Effector memory CD8-positive, alpha-beta T cell (primary cell): Measurements from ENCODE around the gene MMRN2.
"Not testable (repeated sequence)": the region's sequence is repeated elsewhere in the genome, so short reads cannot be mapped to it uniquely, and the experiment has no call there.

Experiments
- ATAC-seq: fragments of 150-1000 bp; cut with Tn5 transposase; replicated peaks from 2 replicates; pipeline ENCODE4 v1.10.0; 2021; ENCODE audit warnings: mild to moderate bottlenecking, moderate library complexity
- DNase-seq, 3 experiments: peaks; one replicate each; pipeline ENCODE4 v3.0.0; 2021
- H3K27ac Mint-ChIP-seq, 2 donors: one replicate each; pipeline ENCODE4 v1.8.0; 2022; ENCODE audit warnings: mild to moderate bottlenecking in 2 of 2, mixed read lengths in 2 of 2, moderate library complexity in 2 of 2
- H3K27me3 Mint-ChIP-seq, 2 donors: one replicate each; pipeline ENCODE4 v1.8.0; 2022; ENCODE audit warnings: mixed read lengths in 2 of 2
- H3K36me3 Mint-ChIP-seq: one replicate; pipeline ENCODE4 v1.8.0; 2022; ENCODE audit warnings: mild to moderate bottlenecking, moderate library complexity, mixed read lengths; ENCODE audit not compliant: insufficient read depth
- H3K4me1 Mint-ChIP-seq, 2 donors: one replicate each; pipeline ENCODE4 v1.8.0; 2022; ENCODE audit warnings: low read depth in 2 of 2, mixed read lengths in 2 of 2
- H3K4me3 Mint-ChIP-seq, 2 donors: one replicate each; pipeline ENCODE4 v1.8.0; 2022; ENCODE audit warnings: mild to moderate bottlenecking in 2 of 2, mixed read lengths in 2 of 2, moderate library complexity in 2 of 2
- H3K9me3 Mint-ChIP-seq, 2 donors: one replicate each; pipeline ENCODE4 v1.8.0; 2022; ENCODE audit warnings: mixed read lengths in 2 of 2

Gene MMRN2

DNA sequence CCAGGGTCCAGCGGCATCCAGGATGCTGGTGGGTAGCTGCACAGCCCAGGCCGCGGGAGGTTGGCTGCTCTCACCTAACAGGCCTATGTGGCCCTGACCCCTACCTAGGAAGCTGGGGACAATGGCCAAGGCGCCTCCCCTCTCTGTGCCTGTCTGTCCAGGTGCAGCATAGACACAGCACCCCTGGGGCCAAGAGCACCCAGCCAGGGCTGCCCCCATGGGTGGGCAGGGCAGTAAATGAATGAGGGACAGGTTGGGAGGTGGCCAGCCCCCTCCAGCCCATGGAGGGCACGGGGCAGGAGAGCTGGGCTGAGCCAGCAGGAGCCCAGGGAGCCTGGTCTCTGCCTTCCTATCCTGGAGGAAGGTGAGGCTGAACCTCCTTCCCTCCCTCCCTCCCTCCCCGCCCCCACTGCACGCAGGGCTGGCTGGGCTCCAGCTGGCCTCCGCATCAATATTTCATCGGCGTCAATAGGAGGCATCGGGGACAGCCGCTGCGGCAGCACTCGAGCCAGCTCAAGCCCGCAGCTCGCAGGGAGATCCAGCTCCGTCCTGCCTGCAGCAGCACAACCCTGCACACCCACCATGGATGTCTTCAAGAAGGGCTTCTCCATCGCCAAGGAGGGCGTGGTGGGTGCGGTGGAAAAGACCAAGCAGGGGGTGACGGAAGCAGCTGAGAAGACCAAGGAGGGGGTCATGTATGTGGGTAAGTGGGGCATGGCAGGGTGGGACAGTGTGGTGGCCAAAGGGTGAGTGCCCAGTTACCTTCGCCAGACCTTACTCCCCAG is 893 bp upstream of the MMRN2 start, which contains the start of gene SNCG:
Gene SNCG, plus strand, starts transcription at position 484 of the 785 bp plus-strand sequence. Its CDS starts 99 bp downstream, at position 583.
- Mint-ChIP-seq H3K36me3 (no peaks in the 10 kb centered on the region), H3K27me3 (peaks cover 0 to 17% of the 10 kb centered on the region in 2 donors), H3K4me1 (peaks cover 0 to 6% of the 10 kb centered on the region in 2 donors), H3K9me3 (no peaks in the 10 kb centered on the region), H3K4me3 (no peak within 1 kb of the TSS), H3K27ac (peak within 1 kb of the TSS in 1 of 2 donors; percentile 52)
- DNase-seq: no peak
- no peak for ATAC-seq

DNA sequence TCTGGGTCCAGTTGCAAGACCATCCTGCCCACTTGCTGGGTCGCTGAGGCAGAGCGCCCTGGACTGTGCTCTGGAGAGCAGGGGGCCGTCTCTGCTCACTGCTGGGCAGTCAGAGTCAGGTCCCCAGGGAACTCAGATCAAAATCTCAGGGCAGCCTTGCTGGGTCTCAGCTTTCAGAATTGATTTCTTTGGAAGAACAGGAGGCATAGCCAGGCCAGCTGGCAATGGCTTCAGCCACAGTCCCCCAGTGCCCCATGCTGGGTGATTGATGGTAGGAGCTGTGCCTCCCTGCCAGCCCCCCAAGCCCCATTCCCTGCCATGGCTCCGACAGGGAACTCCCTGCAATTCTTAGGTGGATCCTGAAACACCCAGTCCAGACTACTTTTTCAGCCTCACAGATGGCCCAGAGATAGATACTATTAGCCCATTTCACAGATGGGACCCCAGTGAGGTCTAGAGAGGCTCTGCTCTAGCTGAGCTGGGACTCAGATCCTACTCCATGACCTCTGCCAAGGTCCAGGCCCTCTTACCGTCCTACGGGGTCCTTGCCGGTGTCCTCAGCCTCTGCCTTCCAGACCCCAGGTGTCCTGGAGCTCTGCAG is 467 bp downstream of the MMRN2 start:
- Mint-ChIP-seq H3K4me1 (peaks cover 0 to 6% of the 10 kb centered on the region in 2 donors), H3K36me3 (no peaks in the 10 kb centered on the region)

DNA sequence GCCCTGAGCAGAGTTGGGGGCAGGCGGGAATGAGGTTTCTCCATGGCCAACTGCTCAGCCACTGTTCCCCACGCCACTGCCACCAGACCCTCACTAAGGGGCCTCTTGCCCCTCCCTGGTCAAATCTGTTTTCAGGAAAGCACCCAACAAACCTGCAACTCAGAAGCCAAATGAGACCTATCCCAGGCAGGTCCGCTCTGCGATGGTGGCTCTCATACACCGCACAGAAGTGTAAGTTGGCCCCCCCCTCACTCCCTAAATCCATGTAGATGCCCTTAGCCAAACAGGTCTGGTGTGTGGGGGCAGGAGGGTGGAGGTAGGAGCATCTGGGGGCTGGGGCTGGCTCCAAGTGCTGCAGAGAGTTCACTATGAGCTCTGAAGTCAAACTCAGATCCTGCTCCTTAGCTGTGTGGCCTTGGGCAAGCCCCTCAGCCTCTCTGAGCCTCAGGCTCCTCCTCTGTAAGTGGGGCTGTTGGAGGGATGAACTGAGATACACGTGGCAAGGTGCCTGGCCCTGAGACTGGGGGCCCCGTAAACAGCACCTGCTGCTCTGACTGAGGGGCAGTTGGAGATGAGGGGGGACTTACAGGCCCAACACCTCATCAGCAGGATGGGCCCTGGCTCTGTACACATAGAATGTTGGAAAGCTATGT is 1.1 kb downstream of the MMRN2 start:
- peaks cover 0 to 6% of the 10 kb centered on the region in 2 donors for H3K4me1 Mint-ChIP-seq
- peaks cover 0 to 10% of the 10 kb centered on the region in 2 donors for H3K27me3 Mint-ChIP-seq
- no peak for DNase-seq
- peaks cover 2 to 8% of the 10 kb centered on the region in 2 donors for H3K9me3 Mint-ChIP-seq
- H3K27ac Mint-ChIP-seq: no peak overlapping the region
- no peak for ATAC-seq
- H3K4me3 Mint-ChIP-seq: no peak overlapping the region
- H3K36me3 Mint-ChIP-seq: no peaks in the 10 kb centered on the region

More for the DNA sequence above, 467 bp downstream of the MMRN2 start:
- peaks cover 0 to 16% of the 10 kb centered on the region in 2 donors for H3K27me3 Mint-ChIP-seq
- H3K4me3 Mint-ChIP-seq: no peak overlapping the region
- ATAC-seq (no peak), DNase-seq (no peak)
- peaks cover 1 to 5% of the 10 kb centered on the region in 2 donors for H3K9me3 Mint-ChIP-seq
- H3K27ac Mint-ChIP-seq: peak overlapping the region in 1 of 2 donors; percentile 52

DNA sequence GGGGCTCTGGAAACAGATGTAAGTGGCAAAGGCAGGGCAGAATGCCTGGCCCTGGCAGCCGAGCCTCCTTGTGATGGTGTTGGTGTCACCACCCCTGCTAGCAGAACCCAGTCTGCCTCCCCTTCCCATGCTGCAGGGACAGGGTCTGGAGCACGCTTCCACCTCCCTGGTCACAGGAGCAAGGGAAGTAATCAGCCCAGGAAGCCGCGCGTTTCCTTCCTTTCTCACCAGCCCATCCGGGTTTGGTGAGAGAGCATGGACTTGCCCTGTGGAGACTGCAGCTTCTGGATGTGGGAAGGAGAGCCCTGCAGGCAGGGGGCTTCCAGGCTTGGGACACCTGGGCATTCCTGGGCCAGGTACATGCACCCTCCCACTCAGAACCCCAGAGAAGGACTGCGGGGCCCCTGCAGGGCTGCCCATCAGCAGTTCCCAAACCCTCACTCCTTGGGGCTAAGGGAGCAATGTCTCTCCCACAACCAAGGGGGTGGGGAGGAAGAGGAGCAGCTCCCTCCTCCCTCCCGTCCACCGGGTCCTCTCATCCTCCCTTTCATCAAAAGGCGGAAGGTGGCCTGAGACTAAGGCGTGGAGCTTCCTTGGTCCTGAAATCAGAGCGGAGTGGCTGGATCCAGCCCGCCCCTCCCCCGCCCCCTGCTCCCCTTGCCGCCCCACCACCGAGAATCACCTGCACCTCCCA is 1.8 kb downstream of the MMRN2 start:
- peaks cover 2 to 8% of the 10 kb centered on the region in 2 donors for H3K9me3 Mint-ChIP-seq
- peaks cover under 1 to 5% of the 10 kb centered on the region in 2 donors for H3K4me1 Mint-ChIP-seq
- DNase-seq: no peak
- H3K27me3 Mint-ChIP-seq: peaks cover 0 to 5% of the 10 kb centered on the region in 2 donors
- no peak for ATAC-seq
- H3K4me3 Mint-ChIP-seq: no peak overlapping the region
- H3K36me3 Mint-ChIP-seq: no peaks in the 10 kb centered on the region
- H3K27ac Mint-ChIP-seq: no peak overlapping the region

DNA sequence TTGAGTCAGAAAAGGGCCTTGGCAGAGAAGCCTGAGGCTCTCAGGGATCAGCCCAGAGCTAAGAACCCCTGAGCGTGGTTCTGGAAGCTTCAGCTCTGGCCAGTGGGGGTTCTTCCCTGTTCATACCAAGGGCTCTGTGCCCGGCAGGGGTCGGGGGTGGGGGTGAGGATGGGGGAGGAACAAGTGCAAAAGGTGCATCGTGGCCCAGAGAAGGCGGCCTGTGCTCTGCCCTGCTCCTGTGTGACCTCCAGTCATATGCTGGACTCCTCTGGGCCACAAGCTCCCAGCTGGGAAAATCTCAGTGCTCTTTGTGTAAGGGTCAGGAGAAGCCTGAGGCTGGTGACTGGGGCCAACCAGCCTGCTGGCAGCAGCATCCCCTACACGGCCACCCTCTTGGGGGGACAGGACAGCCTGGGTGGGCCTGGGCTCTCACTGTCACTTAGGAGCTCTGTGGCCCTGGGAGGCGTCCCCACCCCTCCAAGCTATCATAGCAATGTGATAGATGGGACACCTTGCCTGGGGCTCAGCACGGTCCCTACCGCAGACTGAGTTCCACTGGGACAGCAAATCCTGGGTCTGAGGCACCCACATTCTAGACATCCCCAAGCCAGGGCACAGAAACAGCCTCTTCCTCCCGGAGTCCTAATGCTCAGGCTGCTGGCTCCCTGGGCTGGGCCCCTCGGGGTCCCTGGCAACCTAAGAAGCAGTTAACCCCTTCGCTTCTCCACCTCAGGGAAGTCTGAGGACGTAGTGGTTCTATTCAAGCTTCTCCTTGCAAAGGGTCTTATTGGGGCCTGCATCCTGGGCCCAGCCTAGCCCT is 2.5 kb downstream of the MMRN2 start:
- Mint-ChIP-seq H3K36me3 (no peaks in the 10 kb centered on the region), H3K4me1 (peaks cover 5 to 6% of the 10 kb centered on the region in 2 donors), H3K9me3 (peaks cover 2 to 8% of the 10 kb centered on the region in 2 donors), H3K27me3 (no peaks in the 10 kb centered on the region), H3K4me3 (no peak overlapping the region), H3K27ac (no peak overlapping the region)
- DNase-seq (no peak), ATAC-seq (no peak)

DNA sequence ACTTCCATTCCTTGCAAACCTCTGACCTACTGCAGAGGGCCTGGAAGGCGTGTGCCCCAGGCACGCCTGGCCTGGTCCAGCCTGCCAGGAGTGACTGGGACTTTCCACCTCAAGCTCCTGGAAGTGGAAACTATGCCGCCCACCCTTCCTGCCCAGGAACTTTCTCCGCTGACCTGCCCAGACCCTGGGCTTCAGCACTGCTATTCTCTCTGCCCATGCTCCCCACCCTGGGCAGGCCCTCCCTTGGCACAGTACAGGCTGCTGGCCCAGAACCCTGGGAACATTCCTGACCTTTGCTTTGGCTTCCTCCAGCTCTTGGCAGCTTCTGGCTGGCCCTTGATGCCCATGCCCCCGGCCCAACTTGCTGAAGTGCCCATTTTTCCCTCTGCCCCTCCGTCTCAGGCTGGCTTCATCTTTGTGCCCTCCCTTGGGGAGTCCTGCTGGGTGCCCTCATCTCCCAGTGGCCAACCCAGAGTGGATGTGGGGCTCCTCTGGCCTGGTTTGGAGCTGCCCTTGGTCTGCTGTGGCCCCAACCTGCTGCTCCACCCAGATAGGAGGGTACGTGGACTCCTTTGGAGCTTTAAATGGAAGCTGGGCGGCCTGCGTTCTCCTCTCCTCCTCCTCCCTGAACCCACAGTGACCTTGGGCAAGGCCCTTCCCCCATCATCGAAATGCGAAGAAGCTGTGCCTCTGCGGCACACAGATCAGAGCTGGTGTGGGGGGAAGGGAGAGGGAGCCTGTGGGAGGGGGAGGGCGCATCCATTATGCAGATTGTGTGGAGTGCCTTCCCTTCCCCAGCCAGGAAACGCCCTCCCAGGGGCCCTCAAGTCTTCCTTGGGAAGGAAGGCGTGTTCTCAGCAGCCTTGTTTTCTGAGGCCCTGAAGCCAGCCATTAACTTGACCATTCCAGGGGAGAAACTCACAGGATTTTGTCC is 3.4 kb downstream of the MMRN2 start:
- H3K9me3 Mint-ChIP-seq: peaks cover 2 to 8% of the 10 kb centered on the region in 2 donors
- no peaks in the 10 kb centered on the region for H3K36me3 Mint-ChIP-seq
- no peak overlapping the region for H3K27ac Mint-ChIP-seq
- peaks cover 5 to 6% of the 10 kb centered on the region in 2 donors for H3K4me1 Mint-ChIP-seq
- H3K27me3 Mint-ChIP-seq: no peaks in the 10 kb centered on the region
- no peak for ATAC-seq
- no peak for DNase-seq
- no peak overlapping the region for H3K4me3 Mint-ChIP-seq

DNA sequence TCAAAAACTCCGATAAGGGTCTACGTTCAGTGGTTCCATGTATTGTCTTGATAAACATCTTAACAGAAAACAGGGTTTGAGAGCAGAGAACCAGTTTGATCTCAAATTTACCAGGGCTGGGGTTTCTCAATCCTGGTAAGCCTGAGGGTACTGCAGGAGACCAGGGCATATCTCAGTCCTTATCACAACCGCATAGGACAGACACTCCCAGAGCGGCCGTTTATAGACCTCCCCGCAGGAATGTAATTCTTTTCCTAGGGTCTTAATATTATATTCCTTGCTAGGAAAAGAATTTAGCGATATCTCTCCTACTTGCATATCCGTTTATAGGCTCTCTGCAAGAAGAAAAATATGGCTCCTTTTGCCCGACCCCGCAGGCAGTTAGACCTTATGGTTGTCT is 4.7 kb downstream of the MMRN2 start:
- H3K4me1 Mint-ChIP-seq, DNase-seq, ATAC-seq, H3K4me3 Mint-ChIP-seq, H3K36me3 Mint-ChIP-seq, H3K9me3 Mint-ChIP-seq, H3K27me3 Mint-ChIP-seq, H3K27ac Mint-ChIP-seq: not testable (repeated sequence)

DNA sequence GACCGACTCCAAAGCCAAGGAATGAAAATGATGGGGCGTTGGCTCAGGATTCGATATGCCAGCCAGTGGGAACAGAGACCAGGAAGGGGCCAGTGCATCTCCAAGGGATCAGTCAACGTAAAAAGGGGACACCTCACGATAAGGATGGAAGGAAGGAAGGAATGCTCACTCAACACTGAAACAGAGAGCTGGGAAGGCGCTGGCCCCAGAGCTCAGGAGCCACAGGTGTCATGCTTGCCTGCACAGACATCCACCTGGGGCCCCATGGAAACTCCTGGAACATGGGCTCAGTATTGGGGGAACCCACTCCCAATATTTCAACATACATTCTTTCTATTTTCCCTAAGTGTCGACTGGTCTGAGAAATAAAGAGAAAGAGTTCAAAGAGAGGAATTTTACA is 5.3 kb downstream of the MMRN2 start:
- Mint-ChIP-seq H3K4me3 (no peak overlapping the region), H3K27ac (no peak overlapping the region), H3K36me3 (no peaks in the 10 kb centered on the region), H3K27me3 (peaks cover 0 to 2% of the 10 kb centered on the region in 2 donors), H3K9me3 (peaks cover 2 to 8% of the 10 kb centered on the region in 2 donors), H3K4me1 (peaks cover 4 to 5% of the 10 kb centered on the region in 2 donors)
- ATAC-seq: no peak
- DNase-seq: no peak

DNA sequence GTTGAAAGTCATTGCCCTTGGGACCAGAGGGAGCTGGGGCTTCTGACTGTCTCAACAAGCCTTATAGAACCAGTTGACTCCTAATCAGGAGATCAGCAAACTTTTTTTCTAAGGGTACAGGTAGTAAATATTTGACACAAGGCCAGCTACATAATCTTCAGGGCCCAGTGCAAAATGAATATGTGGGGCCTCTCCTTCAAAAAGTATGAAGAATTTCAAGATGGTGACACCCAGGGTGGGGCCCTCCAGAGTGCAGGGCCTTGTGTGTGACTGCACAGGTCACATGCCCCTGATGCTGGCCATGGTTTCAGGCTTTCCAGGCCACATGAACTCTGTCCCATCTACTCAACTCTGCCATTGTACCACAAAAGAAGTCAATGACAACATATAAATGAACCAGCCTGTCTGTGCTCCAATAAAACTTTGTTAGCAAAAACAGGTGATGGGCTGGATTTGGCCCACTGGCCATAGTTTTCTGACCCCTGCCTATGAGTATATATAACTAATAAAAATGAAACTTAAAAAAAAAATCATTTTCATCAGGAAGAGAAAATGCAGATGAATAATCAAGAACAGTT is 6.1 kb downstream of the MMRN2 start:
- Mint-ChIP-seq H3K27me3 (peaks cover 7 to 10% of the 10 kb centered on the region in 2 donors), H3K36me3 (no peaks in the 10 kb centered on the region), H3K4me3 (no peak overlapping the region), H3K27ac (no peak overlapping the region), H3K4me1 (peaks cover 4 to 5% of the 10 kb centered on the region in 2 donors), H3K9me3 (peaks cover 2 to 8% of the 10 kb centered on the region in 2 donors)
- no peak for ATAC-seq
- no peak for DNase-seq

DNA sequence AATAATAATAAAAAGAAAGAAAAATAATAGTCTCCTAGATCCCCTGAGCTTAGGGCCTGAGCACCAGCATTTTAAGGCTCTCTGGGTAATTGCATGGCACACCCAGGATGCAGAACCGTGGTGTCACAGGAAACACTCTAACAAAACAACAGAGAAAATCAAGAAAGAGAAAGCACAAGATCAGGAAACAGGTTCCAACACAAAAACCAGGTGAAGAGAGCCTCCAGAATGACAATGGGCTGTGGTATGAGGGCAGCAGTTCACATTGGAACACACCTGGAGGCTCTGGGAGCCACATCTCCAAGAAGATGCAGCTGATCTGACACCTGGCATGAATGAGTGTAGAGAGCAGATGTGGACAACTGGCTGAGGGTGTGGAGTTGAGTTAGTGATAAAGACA is 7.1 kb downstream of the MMRN2 start:
- Mint-ChIP-seq H3K36me3 (no peaks in the 10 kb centered on the region), H3K4me3 (peak overlapping the region in 1 of 2 donors; percentile 4), H3K9me3 (peaks cover 2 to 8% of the 10 kb centered on the region in 2 donors), H3K4me1 (peaks cover 4 to 5% of the 10 kb centered on the region in 2 donors), H3K27me3 (peaks cover 7 to 12% of the 10 kb centered on the region in 2 donors), H3K27ac (peak overlapping the region; percentile 65 to 69)
- DNase-seq (no peak), ATAC-seq (no peak)

DNA sequence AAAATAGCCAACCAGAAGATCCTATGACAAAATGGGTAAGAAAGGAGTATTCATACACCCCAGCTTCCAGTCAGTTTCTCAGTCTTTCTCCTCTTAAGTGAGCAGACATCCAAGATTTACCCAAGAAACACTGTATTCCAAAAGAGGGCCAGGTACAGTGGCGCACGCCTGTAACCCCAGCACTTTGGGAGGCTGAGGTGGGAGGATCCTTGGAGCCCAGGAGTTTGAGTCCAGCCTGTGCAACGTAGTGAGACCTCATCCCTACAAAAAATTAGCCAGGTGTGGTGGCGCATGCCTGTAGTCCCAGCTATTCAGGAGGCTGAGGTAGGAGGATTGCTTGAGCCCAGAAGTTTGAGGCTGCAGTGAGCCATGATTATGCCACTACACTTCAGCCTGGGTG is 9.6 kb downstream of the MMRN2 start:
- not testable (repeated sequence) for H3K4me1 Mint-ChIP-seq
- peak overlapping the region in 1 of 2 donors; percentile 7 for H3K27ac Mint-ChIP-seq

More for the DNA sequence above, 9.6 kb downstream of the MMRN2 start:
- not testable (repeated sequence) for H3K9me3 Mint-ChIP-seq, H3K4me3 Mint-ChIP-seq, ATAC-seq, DNase-seq, H3K36me3 Mint-ChIP-seq
- H3K27me3 Mint-ChIP-seq: peaks cover 7 to 12% of the 10 kb centered on the region in 2 donors
